Endometrium (tissue), 2 donors: ENCODE measurements around the gene ABCC4.

Experiments
- FAIRE-seq: peaks from 2 replicates; lab custom pipeline; 2012; peaks lifted over from hg19 to GRCh38; lab: Jason Lieb, UNC
- donor health status: control.
- donor health status: control.

Gene ABCC4

GRCh38 chr13:95258619-95259194 is 42.5 kb downstream of the ABCC4 start:
- FAIRE-seq: no peak

DNA sequence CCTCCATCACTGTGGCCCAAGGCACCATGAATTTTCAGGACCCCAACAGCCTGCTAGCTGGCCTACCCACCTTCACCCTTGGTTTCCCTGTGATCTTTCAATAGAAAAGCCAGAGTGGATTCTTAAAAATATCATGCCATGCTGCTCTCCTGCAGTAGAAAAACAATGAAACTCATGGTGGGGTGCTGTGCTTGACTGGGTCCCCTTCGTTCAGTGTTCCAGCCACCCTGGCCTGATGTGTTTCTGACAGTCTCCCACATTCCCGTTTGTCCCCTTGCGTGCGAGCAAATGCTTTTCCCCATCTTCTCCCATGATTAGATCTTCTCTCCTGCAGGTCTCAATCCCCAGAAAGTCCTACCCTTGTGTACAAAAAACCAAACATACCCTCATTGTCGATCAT is 43.2 kb downstream of the ABCC4 start:
- FAIRE-seq: no peak

GRCh38 chr13:95256091-95256490 is 45.2 kb downstream of the ABCC4 start:
- FAIRE-seq: no peak

GRCh38 chr13:95255072-95255732 is 46.0 kb downstream of the ABCC4 start:
- FAIRE-seq: no peak

- no peak for FAIRE-seq
Observed at GRCh38 chr13:95254339-95254738, 46.9 kb downstream of the ABCC4 start.

- no peak for FAIRE-seq
Observed at GRCh38 chr13:95253033-95253432, 48.2 kb downstream of the ABCC4 start.

DNA sequence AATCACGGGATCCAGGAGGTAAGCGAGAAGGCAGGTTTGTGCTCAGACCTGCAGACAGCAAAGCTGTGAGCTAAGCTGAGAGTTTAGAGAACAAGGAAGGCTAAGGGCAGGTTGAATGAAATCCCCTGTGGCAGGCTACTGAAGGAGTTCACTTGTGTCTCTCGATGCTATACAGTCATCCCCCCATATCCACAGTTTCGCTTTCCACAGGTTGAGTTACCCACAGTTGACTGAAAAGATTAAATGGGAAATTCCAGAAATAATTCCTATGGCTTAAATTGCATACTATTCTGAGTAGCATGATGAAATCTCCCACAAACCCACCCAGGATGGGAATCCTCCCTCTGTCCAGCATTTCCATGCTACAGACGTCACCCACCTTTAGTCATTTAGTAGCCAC is 49.6 kb downstream of the ABCC4 start:
- FAIRE-seq: no peak

GRCh38 chr13:95250961-95251360 is 50.3 kb downstream of the ABCC4 start:
- no peak for FAIRE-seq

GRCh38 chr13:95248953-95249352 is 52.3 kb downstream of the ABCC4 start:
- FAIRE-seq: no peak

DNA sequence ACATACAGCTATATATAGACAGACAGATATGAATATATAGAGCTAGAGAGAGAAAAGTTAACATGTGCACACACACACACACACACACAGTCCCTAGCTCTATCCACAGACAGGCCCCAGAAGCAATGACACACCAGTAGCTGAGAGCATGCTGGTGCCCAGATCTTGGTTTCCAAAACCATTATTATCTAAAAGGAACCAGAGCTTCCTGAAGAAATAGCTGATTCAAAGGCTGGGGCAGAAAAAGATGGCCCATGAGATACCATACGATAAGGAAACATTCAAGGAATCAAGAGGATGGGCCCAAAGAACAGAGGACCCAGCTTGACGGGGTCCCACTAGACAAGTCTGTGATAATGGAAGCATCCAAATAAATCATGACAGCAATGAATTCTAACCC is 53.4 kb downstream of the ABCC4 start:
- FAIRE-seq: no peak

DNA sequence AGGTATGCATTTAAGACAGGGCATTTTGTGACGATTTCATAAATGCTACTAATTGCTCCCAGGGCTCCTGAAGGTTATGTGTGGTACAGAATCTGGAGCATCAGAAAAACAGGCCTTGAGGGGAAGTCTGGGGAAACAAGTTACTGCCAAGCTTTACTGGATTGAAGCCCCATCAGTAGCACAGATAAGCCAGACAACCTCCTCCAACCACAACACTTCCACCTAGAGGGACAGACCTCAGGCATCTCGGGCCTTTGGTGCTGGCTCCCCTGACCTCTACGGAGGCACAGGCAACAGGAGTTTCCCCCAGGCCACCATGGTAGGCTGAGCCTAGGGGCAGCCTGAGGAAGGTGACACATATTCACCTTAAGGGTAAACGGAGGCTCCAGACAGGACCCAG is 54.1 kb downstream of the ABCC4 start:
- FAIRE-seq: no peak

DNA sequence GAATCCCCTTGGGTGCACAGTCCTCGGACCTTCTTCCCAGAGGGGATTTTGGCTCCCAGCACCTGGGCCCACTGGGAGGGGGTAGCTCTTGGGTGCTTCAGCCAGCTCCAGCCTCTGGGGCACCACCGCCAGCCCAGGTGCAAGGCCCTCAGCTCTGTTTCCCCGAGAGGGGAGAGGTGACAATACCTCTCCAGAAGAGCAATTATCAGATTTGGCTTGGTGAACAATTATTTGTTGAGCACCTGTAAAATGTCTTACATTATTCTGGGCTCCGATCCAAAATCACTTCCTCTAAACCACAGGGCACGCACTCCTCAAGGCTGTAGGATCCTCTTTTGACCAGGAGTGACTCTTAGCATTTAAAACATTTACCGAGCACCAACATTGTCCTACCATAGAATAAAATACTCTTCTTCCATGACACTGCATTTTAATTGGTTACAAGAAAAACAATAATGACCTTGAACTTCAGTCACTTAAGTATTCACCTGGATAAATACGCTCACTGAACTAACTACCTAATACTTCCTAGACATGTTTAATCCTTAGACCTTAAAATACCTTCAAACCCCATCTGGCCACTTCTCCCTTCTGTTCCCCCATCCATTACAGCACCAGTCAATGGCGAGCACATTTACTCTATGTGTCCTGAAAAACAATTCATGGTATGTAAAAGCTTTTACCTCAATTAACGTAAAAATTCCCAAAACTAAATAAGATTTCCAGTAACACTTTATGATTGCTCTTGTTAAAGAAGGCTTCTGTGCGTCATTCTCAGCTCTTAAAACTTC is 54.8 kb downstream of the ABCC4 start:
- no peak for FAIRE-seq

GRCh38 chr13:95245071-95245470 is 56.2 kb downstream of the ABCC4 start:
- FAIRE-seq: no peak

GRCh38 chr13:95243207-95243606 is 58.0 kb downstream of the ABCC4 start:
- no peak for FAIRE-seq

DNA sequence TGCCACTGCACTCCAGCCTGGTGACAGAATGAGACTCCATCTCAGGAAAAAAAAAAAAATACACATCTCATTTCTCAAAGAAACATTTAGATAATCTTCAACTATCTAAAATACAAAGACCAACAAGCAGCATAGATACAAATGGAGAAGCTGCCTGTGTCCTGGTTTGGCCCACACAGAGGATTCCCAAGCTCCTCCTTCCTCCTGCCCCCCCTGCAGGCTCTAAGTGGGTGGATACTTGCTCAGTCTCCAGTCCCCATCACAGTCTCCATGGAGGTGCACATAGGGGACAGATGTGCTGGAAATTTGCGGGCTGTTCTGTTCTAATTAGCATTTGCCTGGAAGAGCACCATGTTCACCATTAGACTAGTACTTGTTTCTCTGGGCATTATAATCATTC is 59.9 kb downstream of the ABCC4 start:
- no peak for FAIRE-seq

- no peak for FAIRE-seq
Observed at GRCh38 chr13:95239283-95239682, 62.0 kb downstream of the ABCC4 start.

GRCh38 chr13:95237310-95237870 is 63.9 kb downstream of the ABCC4 start:
- FAIRE-seq: no peak

DNA sequence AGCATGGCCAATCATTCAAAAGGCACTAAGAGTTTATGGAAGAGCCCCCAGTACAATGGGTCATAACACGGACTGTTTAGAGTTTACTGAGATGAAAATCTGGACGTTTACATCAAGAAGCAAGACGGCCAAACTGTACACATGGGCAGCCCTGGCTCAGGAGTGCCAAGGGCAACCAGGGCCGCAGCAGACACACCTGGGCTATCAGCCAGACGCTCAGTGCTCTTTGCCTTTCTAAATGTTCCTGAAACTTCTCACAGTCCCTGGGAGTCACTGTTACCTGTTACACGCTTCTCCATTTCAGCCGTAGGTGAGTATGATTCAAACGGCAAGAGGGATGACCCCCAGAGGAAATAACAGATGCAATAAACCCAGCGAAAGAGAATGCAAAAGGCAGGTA is 64.5 kb downstream of the ABCC4 start:
- FAIRE-seq: no peak

DNA sequence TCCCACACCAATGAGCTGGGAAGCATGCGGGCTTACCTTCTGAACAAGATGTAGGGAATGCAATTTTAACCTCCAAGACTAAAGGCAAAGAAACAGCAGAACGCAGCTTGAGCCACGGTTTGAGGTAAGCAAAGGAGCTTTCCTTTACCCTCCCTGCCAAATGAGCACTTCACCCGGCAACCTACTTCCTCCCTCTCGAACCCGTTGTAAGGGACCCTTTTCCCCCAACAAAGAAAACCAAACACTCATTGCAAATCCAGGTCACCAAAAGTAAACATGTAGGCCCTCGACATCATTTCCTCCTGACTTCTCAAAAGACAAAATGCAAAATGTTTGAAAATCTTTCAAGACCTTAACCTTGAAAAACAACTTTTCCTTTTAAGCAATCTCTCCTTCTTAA is 65.3 kb downstream of the ABCC4 start:
- FAIRE-seq: no peak

- no peak for FAIRE-seq
Observed at GRCh38 chr13:95235199-95235756, 66.0 kb downstream of the ABCC4 start.

- no peak for FAIRE-seq
Observed at GRCh38 chr13:95234242-95234641, 67.0 kb downstream of the ABCC4 start.

DNA sequence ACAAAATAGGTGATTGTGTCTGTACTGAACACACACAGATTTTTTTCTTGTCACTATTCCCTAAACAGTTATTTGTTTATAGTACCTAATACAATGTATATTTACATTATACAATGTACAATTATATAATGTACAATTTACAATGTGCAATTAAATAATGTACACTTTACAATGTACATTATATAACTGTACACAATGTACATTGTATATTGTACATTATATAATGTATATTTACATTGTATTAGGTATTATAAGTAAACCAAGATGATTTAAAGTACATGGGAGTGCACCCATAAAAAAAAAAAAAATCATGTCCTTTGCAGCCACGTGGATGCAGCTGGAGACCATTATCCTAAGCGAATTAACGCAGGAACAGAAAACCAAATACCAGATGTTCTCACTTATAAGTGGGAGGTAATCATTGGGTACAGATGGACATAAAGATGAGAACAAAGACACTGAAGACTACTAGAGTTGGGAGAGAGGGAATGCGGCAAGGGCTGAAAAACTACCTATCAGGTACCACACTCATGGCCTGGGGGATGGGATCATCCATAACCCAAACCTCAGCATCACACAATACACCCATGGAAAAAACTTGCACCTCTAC is 68.1 kb downstream of the ABCC4 start:
- peak; percentile 83 for FAIRE-seq
